NCI-H187 (cell line): ENCODE data around the gene ATP7B.
A peak's percentile ranks its signal among the peaks of the same experiment; 100 is the strongest.
"Not testable (repeated sequence)": the region's sequence is repeated elsewhere in the genome, so short reads cannot be mapped to it uniquely, and the experiment has no call there.

ENCODE experiments used
- DNase-seq, 2 experiments: peaks; one replicate each; lab custom pipeline; 2025; lab: John Stamatoyannopoulos, UW

Gene ATP7B

GRCh38 chr13:51922771-51923480 lies 88.3 kb downstream of the ATP7B start:
- no peak for DNase-seq

- peak; percentile 18 to 52 for DNase-seq
These were observed 89.2 kb downstream of the ATP7B start for GRCh38 chr13:51921790-51922740.

- DNase-seq = no peak
These were observed 90.5 kb downstream of the ATP7B start for GRCh38 chr13:51920786-51921185.

- DNase-seq = no peak
These were observed 91.0 kb downstream of the ATP7B start for GRCh38 chr13:51920267-51920666.

GRCh38 chr13:51919531-51919930 lies 91.7 kb downstream of the ATP7B start:
- DNase-seq = no peak

GRCh38 chr13:51916962-51917361 lies 94.3 kb downstream of the ATP7B start:
- no peak for DNase-seq

- no peak for DNase-seq
These were observed 95.0 kb downstream of the ATP7B start for GRCh38 chr13:51916051-51916818.

- DNase-seq = peak in 1 of 2 experiments; percentile 62
These were observed 97.1 kb downstream of the ATP7B start for GRCh38 chr13:51914137-51914493.

GRCh38 chr13:51913421-51914136 lies 97.7 kb downstream of the ATP7B start:
- no peak for DNase-seq

- DNase-seq = no peak
These were observed 98.6 kb downstream of the ATP7B start for GRCh38 chr13:51912511-51913225.

GRCh38 chr13:51912091-51912490 lies 99.2 kb downstream of the ATP7B start:
- peak in 1 of 2 experiments; percentile 30 for DNase-seq

- DNase-seq = no peak
These were observed 100.7 kb downstream of the ATP7B start for GRCh38 chr13:51910508-51910907.

- DNase-seq = not testable (repeated sequence)
These were observed 102.0 kb downstream of the ATP7B start for GRCh38 chr13:51909265-51909664.

- no peak for DNase-seq
These were observed 104.1 kb downstream of the ATP7B start for GRCh38 chr13:51907040-51907732.

- no peak for DNase-seq
These were observed 104.7 kb downstream of the ATP7B start for GRCh38 chr13:51906581-51906980.

GRCh38 chr13:51905787-51906186 lies 105.5 kb downstream of the ATP7B start:
- DNase-seq = no peak

GRCh38 chr13:51902776-51903175 lies 108.5 kb downstream of the ATP7B start:
- no peak for DNase-seq

- no peak for DNase-seq
These were observed 110.8 kb downstream of the ATP7B start for GRCh38 chr13:51900471-51900870.

- DNase-seq = peak; percentile 12 to 24
These were observed 115.1 kb downstream of the ATP7B start for GRCh38 chr13:51895906-51896888.
